GM19452 (cell line): Measurements from ENCODE around the gene RPL7A.

Source experiments
- ATAC-seq: cut with Tn5 transposase; IDR thresholded peaks from one replicate; pipeline ENCODE4 v1.9.1; 2021; ENCODE audit not compliant: unreplicated experiment

Gene RPL7A

DNA sequence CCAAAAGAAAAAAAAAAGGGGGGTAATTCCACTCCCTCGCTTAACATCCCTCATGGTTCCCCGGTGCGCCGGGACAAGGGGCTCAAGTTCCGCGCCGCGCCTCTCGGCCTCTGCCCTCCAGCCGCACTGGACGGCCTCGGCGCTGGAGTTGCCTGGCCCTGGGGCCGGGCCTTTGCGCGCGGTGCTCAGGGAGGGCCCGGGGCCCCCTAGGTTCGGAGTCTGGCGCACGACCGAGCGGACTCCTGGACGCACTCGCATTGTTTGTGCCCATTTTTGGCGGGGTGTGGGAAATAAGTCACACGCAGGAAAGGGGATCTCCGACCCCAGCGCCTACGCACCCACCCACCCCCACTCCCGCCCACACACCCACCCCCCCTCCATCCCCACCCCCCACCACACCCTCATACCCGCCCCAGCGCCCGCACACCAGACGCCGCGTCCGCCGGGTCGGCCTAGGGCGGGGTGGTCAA lies 468 bp upstream of the RPL7A start:
- peak; percentile 31 for ATAC-seq

DNA sequence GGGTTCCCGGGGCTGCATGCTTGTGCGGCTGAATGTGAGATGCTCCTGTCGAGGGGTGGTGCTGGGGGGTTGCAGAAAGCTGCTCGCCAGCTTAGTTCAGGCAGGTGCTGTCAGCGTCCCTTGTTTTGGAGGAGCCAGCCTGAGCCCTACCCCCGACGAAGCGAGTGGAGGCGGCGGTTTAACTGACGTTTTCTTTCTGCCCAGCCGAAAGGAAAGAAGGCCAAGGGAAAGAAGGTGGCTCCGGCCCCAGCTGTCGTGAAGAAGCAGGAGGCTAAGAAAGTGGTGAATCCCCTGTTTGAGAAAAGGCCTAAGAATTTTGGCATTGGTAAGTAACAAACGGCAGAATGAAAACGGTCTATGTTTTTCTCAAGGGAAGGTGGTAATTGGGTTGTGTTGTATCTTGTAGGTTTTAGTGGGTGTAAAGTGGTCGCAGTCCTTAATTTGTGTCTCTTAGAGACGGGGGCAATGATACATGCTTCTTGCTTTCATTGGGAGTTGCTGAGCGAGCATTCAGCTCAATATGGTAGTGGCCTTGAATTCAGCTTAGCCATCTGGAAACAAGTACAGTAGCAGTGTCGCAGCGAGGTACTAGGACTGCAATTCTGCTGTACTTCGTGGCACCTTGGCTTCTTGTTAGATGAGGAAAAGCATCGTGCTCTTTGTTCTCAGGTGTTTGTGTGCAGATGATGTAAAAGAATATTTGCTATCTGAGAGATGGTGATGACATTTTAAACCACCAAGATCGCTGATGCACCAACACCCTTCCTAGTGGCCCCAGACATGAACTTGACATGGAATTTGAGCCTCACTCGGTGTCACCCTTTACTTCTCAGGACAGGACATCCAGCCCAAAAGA lies 928 bp downstream of the RPL7A start:
- no peak for ATAC-seq

DNA sequence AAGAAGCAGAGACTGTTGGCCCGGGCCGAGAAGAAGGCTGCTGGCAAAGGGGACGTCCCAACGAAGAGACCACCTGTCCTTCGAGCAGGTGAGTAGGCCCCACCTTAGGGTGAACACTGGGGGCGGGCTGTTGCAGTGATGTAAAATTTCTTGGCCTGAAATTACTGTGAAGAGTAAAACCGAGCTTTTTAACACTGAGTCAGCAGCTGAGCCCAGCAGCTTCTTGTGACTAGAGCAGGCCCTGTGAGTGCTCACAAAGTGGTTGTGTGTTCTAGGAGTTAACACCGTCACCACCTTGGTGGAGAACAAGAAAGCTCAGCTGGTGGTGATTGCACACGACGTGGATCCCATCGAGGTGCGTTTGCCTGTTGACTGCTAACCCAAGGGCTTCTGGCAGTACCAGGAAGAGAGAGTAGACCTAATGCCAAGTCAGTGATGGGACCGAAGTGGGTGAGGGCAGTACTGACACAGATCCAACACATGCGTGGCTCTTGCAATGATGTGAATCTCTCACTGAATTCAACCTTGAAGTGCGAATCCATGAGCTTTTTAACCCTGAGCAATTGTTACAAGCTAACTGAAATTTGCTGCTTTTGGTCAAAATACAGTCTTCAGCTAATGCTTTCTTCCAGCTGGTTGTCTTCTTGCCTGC lies 2.1 kb downstream of the RPL7A start:
- ATAC-seq = no peak

DNA sequence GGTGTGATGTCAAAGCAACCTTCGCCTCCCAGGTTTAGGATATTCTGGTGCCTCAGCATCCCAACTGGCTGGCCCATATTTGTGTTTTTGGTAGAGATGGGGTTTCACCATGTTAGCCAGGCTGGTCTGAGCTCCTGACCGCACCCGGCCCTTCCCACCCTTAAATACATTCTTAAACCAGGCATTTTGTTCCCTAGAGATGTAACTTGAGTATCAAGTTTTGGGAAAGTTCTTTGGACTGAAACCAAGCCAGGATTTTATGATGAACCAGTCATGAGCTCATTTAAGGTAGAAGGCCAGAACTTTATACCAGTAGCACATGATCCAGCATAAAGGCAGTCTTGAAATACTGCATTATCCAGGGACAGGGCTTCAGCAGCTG lies 3.5 kb downstream of the RPL7A start:
- no peak for ATAC-seq

DNA sequence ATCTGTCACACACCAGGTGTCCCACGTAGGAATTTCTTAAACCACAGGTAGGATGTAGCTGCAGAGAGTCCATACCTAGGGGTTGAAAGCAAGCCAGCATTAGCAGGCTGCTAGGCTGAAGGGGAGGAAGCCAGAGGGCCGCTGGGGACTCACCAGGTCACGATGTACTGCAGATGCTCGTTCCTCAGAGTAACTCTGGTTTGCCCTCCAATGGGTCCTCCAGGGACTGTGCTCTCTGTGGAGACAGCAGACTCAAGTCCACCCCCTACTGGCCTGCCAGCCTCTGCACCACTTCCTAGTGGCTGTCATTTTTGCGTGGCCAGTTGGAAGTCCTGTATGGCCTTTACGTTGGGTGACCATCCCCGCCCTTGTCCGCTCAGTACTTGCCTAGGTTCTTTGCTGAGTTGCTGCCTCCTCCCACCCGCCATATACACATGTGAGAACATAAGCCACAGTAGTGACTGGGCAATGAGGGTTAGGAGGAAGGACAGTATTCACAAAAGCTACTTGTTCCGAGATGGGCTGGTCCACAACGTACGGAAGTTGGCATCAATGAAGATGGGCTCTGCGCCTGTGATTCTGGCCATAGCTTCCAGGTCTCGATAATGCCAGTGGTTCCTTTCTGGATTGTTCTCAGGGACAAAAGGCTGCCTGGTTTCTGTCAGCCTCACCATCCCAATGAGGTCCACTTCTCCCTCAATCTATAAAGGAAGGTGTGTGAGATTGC lies 4.1 kb downstream of the RPL7A start:
- ATAC-seq = no peak

DNA sequence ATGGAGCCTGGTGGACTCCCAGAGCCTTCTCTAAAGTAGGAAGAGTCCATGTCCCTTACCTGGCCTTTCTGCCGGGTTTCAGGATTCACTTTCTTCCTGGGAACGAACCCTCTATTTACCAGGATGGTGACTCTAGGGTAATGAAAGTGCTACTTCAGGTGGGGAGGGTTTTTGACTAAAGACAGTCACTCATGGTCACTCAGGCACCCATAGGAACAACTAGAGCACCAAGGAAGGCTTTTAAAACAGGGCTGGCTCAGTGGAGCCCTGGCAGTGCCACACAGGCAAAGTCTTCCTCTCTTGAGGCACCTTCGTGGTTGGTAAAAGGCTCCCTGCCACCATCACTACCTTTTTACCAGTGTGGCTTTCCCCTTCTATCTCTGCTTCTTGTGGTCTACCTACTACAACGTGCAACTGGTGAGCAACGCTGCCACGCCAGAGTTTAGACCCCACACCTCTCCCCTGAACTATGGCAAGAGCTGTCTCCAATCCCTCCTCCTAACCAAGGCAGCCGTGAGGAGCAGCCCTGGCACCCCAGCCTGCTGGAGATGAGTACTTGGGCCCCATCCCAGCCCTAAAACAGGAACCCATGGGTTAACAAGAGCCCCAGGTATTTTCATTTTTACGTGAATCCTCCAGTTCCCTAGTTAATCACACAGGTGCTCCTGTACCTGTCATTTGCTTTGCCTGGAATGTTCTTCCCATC lies 4.8 kb downstream of the RPL7A start:
- no peak for ATAC-seq

DNA sequence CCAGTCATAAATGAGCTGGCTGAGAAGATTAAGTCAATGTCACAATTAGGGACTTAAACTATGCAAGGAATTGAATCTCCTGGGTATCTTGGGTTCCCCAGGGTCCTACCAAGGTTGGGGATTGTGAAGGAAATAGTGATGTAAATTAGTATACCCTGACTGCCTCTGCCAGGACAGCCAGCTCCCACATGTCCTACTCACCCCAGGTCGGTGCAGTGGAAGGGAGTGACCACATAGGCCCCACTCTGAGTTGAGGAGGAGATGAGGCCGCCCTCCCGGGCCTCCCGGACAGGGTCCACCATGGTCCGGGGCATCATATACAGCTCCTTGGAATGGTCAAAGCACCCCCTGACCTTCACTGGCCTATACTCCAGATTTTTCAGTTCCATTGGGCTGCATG lies 5.5 kb downstream of the RPL7A start:
- ATAC-seq = no peak

DNA sequence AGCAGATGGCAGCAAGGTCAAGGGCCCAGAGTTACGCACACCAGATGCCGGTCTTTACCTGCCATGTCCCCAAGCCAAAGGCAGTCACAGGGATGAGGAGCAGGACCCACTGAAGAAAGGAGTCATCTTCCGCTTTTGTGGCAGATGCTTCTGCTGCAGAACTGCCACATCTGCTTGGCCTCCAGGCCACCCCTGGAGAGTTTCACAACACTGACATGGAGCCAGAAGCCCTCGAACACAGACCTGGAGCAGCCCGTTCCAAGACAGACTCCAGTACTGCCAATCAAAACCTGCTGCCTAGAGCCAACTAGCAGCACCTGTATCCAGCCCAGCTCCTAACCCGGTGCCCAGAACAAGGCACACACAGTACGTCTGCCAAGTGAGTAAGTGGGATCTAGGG lies 6.7 kb downstream of the RPL7A start:
- no peak for ATAC-seq

DNA sequence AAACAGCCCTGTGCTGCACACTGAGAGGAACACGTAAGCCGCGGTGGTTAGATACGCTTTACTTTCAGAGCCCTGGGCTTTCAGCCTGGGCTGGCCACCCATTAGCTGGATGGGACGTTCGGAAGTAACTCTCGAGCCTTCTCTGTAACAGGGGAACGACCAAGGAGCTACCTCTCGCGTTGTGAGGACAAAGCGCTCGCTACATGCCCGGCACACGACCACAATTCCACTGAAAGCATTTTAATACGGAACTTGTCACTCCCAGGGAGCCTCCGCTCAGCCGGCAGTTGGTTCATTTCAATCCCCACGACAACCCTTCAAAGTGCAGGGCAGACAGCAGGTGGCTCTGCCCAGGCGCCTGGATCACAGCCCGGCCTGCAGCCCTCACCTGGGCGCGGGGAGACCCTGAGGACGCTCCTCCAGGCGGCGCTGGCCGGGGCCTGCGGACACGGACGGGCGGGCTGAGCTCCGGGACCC lies 7.9 kb downstream of the RPL7A start:
- peak; percentile 31 for ATAC-seq

DNA sequence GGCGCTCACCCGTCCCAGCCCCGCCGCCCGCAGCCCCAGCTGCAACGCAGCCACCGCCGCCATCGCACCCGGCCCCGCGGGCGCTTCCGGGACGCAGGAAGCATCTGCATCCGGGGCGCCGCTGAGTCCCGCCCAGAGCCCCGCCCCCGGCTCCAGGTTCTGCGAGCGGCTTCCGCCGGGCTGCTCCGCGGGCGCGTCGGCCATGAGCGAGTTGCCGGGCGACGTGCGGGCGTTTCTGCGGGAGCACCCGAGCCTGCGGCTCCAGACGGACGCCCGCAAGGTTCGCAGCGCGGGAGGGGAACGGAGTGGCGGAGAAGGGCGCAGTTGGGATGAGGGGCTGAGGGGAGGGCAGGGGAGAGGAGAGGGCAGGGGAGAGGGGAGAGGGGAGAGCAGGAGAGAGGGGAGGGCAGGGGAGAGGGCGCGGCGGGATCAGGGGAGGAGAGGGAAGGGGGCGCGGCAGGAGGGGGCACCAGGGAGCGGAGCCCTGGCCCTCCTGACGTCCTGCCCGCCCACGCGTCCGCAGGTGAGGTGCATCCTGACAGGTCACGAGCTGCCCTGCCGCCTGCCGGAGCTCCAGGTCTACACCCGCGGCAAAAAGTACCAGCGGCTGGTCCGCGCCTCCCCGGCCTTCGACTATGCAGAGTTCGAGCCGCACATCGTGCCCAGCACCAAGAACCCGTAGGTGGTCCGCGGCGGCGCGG lies 8.5 kb downstream of the RPL7A start, which contains the start of the genes SURF1 and SURF2:
TSS of gene SURF1 (minus strand) at position 97 of the 701 bp plus-strand sequence. CDS start at position 63, 34 bp downstream.
TSS of gene SURF2 (plus strand) at position 160 of the 701 bp plus-strand sequence. CDS start at position 203, 43 bp downstream.
- peak; percentile 70 for ATAC-seq

DNA sequence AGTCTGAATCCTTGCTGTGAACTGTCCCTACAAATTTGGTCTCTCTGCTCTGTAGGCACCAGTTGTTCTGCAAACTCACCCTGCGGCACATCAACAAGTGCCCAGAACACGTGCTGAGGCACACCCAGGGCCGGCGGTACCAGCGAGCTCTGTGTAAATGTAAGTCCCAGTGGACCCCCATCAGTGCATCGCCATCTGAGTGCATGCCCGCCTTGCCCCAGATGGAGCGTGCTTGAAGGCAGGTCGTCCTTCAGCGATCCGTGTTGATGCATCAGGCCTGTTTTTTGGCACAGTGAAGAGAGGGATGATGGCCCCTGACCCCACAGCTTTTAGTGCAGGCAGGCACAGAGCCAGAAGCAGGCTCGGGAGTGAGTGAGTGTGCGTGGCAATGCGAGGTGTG lies 9.6 kb downstream of the RPL7A start:
- ATAC-seq = no peak

DNA sequence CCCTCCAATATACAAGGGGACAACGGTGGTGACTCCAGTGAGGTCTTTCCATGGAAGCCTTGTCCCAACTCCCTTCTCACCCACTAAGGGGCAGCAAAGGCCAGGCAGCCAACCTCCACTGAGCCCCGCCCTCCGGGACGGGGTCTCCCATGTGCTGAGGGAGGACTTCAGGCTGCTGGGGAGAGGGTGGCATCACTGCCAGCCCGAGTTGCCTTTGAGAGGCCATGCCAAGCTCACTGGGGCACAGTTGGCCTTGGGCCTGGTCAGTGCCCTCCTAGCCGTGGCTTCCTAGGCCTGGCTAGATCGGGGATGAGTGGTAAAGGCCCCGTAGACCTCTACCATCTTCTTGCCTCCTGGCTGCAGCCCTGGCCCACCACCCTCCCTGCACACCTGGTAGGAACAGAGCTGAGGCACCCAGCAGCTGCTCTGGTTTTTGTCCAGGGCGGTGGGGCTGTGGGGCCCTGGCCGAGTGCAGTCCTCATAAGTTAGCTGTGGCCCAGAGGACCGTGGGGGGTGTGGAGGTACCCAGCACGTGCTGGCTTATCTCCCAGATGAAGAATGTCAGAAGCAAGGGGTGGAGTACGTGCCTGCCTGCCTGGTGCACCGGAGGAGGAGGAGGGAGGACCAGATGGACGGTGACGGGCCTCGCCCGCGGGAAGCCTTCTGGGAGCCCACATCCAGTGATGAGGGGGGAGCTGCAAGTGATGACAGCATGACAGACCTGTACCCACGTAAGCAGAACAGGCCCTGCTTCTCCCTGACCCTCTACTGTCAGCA lies 11.6 kb downstream of the RPL7A start:
- no peak for ATAC-seq

DNA sequence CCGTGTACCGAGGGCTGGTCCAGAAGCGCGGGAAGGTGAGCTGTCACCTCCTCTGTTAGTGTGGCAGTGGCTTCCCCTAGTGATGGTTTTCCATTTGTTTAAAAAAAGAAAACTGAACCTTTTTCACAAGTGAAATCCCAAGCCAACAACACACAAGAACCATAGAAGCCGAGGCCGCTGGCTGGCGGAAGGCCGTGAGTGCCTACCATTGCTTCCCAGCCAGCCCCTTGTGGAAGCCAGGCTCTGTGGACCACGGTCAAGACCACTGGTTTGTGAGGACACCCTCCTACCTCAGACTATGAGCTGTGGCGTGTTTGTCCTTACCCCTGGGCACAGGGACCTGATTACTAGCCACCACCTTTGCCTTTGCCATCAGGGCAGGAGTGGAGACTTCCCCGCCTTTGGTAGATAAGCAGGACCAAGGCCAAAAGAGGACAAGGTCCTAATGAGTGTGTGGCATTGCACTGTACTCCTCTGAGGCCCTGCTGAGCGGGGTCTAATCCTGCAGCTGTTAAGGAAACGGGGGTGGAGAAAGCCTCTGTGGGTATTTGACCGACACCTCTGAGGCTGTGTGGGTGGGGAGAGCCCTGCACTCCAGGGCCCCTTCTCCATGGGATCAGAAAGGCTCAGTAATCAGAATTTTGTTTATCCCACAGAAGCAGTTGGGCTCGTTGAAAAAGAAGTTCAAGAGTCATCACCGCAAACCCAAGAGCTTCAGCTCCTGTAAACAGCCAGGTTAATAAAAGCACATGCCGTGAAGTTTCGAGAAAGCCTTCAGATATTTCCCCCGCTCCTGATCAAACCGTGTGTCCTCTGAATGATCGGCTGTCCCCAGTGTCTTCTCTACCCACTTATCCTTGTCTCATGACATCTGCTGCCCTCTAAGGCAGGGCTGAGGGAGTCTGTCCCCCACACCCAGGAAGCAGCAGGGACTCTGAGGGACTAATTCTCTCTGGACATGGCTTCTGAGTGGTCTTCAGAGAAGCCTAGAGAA lies 12.7 kb downstream of the RPL7A start:
- no peak for ATAC-seq

DNA sequence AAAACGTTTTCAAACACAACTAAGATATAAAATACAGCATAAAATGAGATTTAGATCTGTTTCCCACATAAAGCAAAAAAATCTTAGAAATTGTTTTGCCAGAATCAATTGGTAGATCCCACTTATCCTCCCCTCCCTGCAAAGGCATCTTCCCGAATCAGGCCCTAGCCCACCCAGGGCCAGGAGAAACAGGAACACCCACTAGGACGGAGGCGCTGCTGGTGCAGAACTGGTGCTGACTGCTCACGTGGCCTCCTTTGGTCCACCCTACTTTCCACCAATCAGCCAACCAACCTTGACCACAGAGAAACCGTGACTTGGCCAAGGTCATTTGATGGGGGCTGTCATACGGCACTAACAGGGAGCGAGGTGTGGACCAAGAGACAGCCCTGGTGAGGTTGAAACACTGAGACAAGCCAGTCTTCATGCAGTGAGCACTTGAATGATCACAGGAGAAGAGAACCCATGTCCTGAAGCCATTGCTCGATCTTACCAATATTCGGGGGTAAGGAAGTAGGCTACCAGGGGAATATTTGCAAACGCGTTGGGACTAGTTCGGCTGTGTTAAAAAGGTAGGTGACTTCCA lies 13.6 kb downstream of the RPL7A start:
- ATAC-seq = no peak

DNA sequence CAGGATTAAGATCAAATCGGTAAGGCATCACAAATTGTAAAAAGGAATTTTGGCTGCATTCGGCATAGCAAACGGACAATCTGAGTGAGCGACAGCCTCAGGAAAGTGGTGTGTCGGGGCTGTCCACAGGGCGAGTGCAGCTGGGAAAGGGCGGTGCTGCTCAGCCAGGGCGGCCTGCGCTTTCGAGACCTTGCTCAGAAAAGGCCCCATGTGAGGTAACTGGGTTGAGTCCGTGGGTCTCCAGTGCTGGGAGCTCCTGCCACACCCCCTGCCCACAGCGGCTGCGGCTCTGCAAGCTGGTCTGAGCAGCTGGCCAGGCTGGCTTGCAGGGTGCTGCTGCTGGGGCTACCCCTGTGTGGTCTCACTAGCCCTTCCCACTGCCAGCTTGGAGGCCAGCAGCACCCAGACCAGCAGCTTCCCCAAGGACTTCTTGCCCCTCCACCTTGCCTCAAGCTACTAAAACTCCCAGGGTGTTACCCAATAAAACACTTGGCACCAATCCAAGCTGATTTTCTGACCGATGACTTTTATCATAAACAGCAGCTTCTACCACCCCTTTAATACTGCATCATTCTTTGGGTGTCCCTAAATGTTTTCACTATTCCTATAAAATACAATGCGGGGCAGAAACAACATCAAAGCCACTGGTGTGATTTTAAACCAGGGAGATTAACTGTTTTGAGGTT lies 14.5 kb downstream of the RPL7A start:
- ATAC-seq = no peak

DNA sequence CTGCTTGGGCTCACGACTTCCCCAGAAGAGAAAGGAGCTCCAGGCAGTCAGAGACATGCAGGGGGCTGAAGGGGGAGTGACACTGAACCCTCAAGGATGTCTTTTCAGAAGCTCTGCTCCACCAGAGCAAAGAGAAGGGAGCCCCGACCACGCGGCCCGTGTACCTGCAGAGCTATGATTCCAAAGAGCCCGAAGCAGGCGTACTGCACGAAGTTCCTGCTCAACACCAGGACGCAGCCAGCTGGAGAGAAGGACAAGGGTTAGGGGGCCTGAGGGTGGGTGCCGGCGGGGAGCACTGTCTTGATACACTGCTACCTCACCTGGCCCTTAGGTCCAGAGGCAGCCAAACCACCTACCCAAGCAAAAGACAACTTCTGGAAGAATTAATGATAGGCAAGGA lies 18.4 kb downstream of the RPL7A start:
- ATAC-seq = no peak

DNA sequence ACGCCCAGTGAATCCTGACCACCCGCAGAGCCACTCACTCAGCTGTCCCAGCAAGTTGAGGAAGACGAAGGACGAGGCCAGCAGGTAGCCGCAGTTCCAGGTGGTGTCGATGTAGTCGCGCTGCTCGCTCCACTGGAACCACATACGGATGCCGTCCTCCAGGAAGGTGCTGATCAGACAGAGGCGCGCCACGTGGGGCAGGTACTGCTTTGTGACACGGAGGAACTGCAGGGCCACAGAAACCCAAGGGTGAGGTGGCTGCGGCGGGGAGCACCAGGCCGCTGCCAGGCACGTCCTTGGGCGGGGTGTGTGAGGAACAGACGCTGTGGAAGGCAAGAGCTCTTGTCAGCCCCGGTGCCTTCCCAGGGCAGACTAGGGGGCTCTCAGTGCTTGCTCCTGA lies 19.2 kb downstream of the RPL7A start:
- ATAC-seq = no peak
